ENCODE measurements around the gene SP140L. TPM values are rescaled to one million over a fixed set of nuclear protein-coding genes. Genes with fewer than 3 reads are reported as not detected.

Gene SP140L
- total and polyA plus RNA-seq, 10 of the 15 experiments (the other 5 are each of a cell fraction or from before 2014, with no cell fraction given): 4.7 to 28.6 (median 15.0) TPM

DNA sequence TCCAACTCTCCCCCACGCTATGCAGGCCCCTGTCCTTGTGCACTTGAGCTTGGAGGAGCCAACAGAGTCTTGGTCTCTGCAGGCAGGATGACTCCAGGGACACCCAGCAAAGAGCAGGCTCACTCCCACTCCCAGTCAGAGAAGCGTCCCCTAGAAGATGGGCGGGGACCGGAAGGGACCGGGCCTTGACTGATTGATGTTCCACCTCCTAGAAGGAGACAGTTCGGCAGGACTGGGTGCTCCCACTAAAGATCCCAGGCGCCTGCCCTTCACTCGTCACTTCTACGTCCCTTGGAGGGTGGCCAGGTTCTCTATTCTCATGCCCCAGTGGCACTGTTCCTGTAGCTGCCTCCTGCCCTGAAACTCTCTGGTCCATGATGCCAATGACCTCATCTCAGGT, 85.9 kb downstream of the SP140L start (continued):
- TF ChIP-seq, protein P1, sequence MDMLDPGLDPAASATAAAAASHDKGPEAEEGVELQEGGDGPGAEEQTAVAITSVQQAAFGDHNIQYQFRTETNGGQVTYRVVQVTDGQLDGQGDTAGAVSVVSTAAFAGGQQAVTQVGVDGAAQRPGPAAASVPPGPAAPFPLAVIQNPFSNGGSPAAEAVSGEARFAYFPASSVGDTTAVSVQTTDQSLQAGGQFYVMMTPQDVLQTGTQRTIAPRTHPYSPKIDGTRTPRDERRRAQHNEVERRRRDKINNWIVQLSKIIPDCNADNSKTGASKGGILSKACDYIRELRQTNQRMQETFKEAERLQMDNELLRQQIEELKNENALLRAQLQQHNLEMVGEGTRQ (IDR thresholded peaks at IDR 0.05; ENCODE audit: borderline replicate concordance, low read depth, low read length): no peak
- no peak for TF ChIP-seq SMAD5 (IDR thresholded peaks at IDR 0.05; ENCODE audit: low read depth)
- TF ChIP-seq, protein P2, sequence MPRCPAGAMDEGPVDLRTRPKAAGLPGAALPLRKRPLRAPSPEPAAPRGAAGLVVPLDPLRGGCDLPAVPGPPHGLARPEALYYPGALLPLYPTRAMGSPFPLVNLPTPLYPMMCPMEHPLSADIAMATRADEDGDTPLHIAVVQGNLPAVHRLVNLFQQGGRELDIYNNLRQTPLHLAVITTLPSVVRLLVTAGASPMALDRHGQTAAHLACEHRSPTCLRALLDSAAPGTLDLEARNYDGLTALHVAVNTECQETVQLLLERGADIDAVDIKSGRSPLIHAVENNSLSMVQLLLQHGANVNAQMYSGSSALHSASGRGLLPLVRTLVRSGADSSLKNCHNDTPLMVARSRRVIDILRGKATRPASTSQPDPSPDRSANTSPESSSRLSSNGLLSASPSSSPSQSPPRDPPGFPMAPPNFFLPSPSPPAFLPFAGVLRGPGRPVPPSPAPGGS (IDR thresholded peaks at IDR 0.05; ENCODE audit: borderline replicate concordance, insufficient read depth, low read depth, low read length, poor library complexity, severe bottlenecking): no peak
- TF ChIP-seq, protein P3, sequence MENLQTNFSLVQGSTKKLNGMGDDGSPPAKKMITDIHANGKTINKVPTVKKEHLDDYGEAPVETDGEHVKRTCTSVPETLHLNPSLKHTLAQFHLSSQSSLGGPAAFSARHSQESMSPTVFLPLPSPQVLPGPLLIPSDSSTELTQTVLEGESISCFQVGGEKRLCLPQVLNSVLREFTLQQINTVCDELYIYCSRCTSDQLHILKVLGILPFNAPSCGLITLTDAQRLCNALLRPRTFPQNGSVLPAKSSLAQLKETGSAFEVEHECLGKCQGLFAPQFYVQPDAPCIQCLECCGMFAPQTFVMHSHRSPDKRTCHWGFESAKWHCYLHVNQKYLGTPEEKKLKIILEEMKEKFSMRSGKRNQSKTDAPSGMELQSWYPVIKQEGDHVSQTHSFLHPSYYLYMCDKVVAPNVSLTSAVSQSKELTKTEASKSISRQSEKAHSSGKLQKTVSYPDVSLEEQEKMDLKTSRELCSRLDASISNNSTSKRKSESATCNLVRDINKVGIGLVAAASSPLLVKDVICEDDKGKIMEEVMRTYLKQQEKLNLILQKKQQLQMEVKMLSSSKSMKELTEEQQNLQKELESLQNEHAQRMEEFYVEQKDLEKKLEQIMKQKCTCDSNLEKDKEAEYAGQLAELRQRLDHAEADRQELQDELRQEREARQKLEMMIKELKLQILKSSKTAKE (IDR thresholded peaks at IDR 0.05; ENCODE audit: low read depth, poor library complexity, severe bottlenecking): no peak

DNA sequence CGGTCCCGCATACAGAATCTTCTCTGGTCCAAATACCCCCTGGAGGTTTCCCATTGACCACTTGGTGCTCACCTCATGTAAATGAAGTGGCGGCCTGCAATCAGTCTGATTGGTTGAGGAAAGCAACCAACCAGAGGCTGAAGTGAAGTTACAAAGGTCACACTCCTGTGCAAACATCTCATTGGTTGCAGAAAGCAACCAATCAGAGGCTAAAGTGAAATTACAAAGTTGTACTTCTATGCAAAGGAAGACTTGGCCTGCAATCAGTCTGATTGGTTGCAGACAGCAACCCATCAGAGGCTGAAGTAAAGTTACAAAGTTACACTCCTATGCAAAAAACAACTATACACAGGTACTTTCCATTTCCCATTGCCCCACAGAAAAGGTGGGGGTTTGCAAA, 86.5 kb downstream of the SP140L start:
- ChIA-PET CTCF (no interaction called here), SMC1A (ENCODE audit: uncharacterized antibody, unreplicated experiment) (interaction anchor here (0.6 to 2.6 kb wide), 4 partner anchors 35 to 202 kb away, joined by 3 to 8 read pairs (median 4); no protein-coding TSS in a partner anchor), POLR2A (no interaction called here), RAD21 (ENCODE audit: unreplicated experiment) (no interaction called here)
- no peak overlapping the region; the same call in 1 of the 2 replicates for H3K4me3 ChIP-seq
- peak overlapping the region; percentile 99; the same call in 1 of the 2 replicates for H3K4me2 ChIP-seq (ENCODE audit: control insufficient read depth, insufficient read depth)
- H3K36me3 ChIP-seq (ENCODE audit: control insufficient read depth in 2 of 2, insufficient read depth in 2 of 2, low read length in 1 of 2): no peaks in the 10 kb centered on the region
- in situ Hi-C loops (cut with MboI): no loop called here
- no peak for FAIRE-seq
- intact Hi-C loops (cut with micrococcal nuclease; ENCODE audit: unreplicated experiment): loop anchor here (10.0 kb wide), 1 partner anchor 301 kb away; the partner anchor contains the start of gene CAB39
- H2AFZ ChIP-seq (ENCODE audit: control insufficient read depth, low read depth, low read length): no peak overlapping the region
- H3K27ac ChIP-seq (ENCODE audit: control insufficient read depth, insufficient read depth): peak overlapping the region; percentile 95
- peaks cover 37% of the 10 kb centered on the region for H3K79me2 ChIP-seq (ENCODE audit: control insufficient read depth, insufficient read depth, low read length)
- H3K9ac ChIP-seq (ENCODE audit: control insufficient read depth, insufficient read depth, low read length): no peak overlapping the region
- BruUV-seq (replicated peaks): no TSS peak
- H3K27me3 ChIP-seq (replicated peaks in 1 of 2; ENCODE audit: control insufficient read depth in 2 of 2, insufficient read depth in 2 of 2, low read length in 1 of 2): no peaks in the 10 kb centered on the region
- ATAC-seq: no peak
- H3K9me3 ChIP-seq (replicated peaks; ENCODE audit: control insufficient read depth, insufficient read depth, low read length): no peaks in the 10 kb centered on the region
- WGBS (ENCODE audit: insufficient coverage, insufficient replicate concordance, low lambda C conversion rate, missing lambda C conversion rate): 53% methylated on average over 3 of the region's 3 CpGs
- peaks cover 35% of the 10 kb centered on the region for H3K4me1 ChIP-seq (ENCODE audit: control insufficient read depth, insufficient read depth, low read length)
- peak; percentile 53 for DNase-seq (ENCODE audit: low read depth, low spot score)
- H4K20me1 ChIP-seq (ENCODE audit: control insufficient read depth, insufficient read depth): no peaks in the 10 kb centered on the region
- TF ChIP-seq BHLHE40 (IDR thresholded peaks at IDR 0.05; ENCODE audit: borderline replicate concordance in 1 of 2, low read depth in 2 of 2, low read length in 1 of 2) (no peak), ZNF207 (IDR thresholded peaks at IDR 0.05; ENCODE audit: borderline replicate concordance) (no peak), NR2F1 (conservative IDR thresholded peaks at IDR 0.05) (0 out of 2 replicates have a peak, but pooled peaks have one; percentile 25)
- TF ChIP-seq, protein P2 (IDR thresholded peaks at IDR 0.05; ENCODE audit: borderline replicate concordance, insufficient read depth, low read depth, low read length, poor library complexity, severe bottlenecking): no peak
- TF ChIP-seq, protein P4, sequence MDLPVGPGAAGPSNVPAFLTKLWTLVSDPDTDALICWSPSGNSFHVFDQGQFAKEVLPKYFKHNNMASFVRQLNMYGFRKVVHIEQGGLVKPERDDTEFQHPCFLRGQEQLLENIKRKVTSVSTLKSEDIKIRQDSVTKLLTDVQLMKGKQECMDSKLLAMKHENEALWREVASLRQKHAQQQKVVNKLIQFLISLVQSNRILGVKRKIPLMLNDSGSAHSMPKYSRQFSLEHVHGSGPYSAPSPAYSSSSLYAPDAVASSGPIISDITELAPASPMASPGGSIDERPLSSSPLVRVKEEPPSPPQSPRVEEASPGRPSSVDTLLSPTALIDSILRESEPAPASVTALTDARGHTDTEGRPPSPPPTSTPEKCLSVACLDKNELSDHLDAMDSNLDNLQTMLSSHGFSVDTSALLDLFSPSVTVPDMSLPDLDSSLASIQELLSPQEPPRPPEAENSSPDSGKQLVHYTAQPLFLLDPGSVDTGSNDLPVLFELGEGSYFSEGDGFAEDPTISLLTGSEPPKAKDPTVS (IDR thresholded peaks at IDR 0.05; ENCODE audit: low read depth, low read length): no peak
- TF ChIP-seq, protein P5, sequence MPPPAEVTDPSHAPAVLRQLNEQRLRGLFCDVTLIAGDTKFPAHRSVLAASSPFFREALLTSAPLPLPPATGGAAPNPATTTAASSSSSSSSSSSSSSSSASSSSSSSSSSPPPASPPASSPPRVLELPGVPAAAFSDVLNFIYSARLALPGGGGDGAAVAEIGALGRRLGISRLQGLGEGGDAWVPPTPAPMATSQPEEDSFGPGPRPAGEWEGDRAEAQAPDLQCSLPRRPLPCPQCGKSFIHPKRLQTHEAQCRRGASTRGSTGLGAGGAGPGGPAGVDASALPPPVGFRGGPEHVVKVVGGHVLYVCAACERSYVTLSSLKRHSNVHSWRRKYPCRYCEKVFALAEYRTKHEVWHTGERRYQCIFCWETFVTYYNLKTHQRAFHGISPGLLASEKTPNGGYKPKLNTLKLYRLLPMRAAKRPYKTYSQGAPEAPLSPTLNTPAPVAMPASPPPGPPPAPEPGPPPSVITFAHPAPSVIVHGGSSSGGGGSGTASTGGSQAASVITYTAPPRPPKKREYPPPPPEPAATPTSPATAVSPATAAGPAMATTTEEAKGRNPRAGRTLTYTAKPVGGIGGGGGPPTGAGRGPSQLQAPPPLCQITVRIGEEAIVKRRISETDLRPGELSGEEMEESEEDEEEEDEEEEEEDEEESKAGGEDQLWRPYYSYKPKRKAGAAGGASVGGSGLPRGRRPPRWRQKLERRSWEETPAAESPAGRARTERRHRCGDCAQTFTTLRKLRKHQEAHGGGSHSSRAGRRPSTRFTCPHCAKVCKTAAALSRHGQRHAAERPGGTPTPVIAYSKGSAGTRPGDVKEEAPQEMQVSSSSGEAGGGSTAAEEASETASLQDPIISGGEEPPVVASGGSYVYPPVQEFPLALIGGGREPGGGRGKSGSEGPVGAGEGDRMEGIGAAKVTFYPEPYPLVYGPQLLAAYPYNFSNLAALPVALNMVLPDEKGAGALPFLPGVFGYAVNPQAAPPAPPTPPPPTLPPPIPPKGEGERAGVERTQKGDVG (CRISPR knock-in tag; IDR thresholded peaks at IDR 0.05): no peak

Data from GM12878 (cell line).